Stimulated activated CD8-positive, alpha-beta memory T cell treated with anti-CD3 and anti-CD28 coated beads, Interleukin-7, amount 100 ng/mL, for 1 hour (primary cell): ENCODE results near the gene RGSL1.

Experiments
- DNase-seq, 2 donors: peaks; one replicate each; pipeline ENCODE4 v3.0.0-alpha.2; 2020; ENCODE audit warnings: low read depth in 2 of 2

The RGSL1 gene

GRCh38 chr1:182588500-182589396 lies 138.8 kb downstream of the RGSL1 start, which contains the start of gene RNASEL:
Gene RNASEL, minus strand, starts transcription at chr1:182589256. Its CDS starts 2,450 bp downstream, at chr1:182586806.
- DNase-seq, result peak; percentile 19 to 39

- DNase-seq, result no peak
Observed at GRCh38 chr1:182589520-182589919, 139.6 kb downstream of the RGSL1 start.

- no peak for DNase-seq
Observed at GRCh38 chr1:182589931-182590330, 140.0 kb downstream of the RGSL1 start.

- peak; percentile 19 to 45 for DNase-seq
Observed at GRCh38 chr1:182595641-182596240, 145.8 kb downstream of the RGSL1 start.

- no peak for DNase-seq
Observed at GRCh38 chr1:182596934-182597333, 147.0 kb downstream of the RGSL1 start.

GRCh38 chr1:182598296-182598695 lies 148.3 kb downstream of the RGSL1 start:
- no peak for DNase-seq

GRCh38 chr1:182599339-182599738 lies 149.4 kb downstream of the RGSL1 start:
- no peak for DNase-seq

GRCh38 chr1:182600036-182600713 lies 150.2 kb downstream of the RGSL1 start:
- no peak for DNase-seq

GRCh38 chr1:182600745-182601415 lies 150.9 kb downstream of the RGSL1 start:
- DNase-seq, result no peak

- peak; percentile 21 to 48 for DNase-seq
Observed at GRCh38 chr1:182601416-182601786, 151.5 kb downstream of the RGSL1 start.

GRCh38 chr1:182601913-182602312 lies 152.0 kb downstream of the RGSL1 start:
- no peak for DNase-seq

- no peak for DNase-seq
Observed at GRCh38 chr1:182602935-182603645, 153.1 kb downstream of the RGSL1 start.

- DNase-seq, result no peak
Observed at GRCh38 chr1:182603646-182604174, 153.8 kb downstream of the RGSL1 start.

GRCh38 chr1:182604175-182605164 lies 154.5 kb downstream of the RGSL1 start, which contains the start of gene RGS16:
Gene RGS16, minus strand, starts transcription at chr1:182604389. Its CDS starts 130 bp downstream, at chr1:182604259.
- DNase-seq, result peak; percentile 64 to 69

GRCh38 chr1:182607566-182607965 lies 157.6 kb downstream of the RGSL1 start:
- no peak for DNase-seq

- no peak for DNase-seq
Observed at GRCh38 chr1:182608236-182608635, 158.3 kb downstream of the RGSL1 start.

- no peak for DNase-seq
Observed at GRCh38 chr1:182608845-182609610, 159.1 kb downstream of the RGSL1 start.
